ENCODE results near the gene ANO9.

ANO9 gene, protein sequence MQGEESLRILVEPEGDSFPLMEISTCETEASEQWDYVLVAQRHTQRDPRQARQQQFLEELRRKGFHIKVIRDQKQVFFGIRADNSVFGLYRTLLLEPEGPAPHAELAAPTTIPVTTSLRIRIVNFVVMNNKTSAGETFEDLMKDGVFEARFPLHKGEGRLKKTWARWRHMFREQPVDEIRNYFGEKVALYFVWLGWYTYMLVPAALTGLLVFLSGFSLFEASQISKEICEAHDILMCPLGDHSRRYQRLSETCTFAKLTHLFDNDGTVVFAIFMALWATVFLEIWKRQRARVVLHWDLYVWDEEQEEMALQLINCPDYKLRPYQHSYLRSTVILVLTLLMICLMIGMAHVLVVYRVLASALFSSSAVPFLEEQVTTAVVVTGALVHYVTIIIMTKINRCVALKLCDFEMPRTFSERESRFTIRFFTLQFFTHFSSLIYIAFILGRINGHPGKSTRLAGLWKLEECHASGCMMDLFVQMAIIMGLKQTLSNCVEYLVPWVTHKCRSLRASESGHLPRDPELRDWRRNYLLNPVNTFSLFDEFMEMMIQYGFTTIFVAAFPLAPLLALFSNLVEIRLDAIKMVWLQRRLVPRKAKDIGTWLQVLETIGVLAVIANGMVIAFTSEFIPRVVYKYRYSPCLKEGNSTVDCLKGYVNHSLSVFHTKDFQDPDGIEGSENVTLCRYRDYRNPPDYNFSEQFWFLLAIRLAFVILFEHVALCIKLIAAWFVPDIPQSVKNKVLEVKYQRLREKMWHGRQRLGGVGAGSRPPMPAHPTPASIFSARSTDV

DNA sequence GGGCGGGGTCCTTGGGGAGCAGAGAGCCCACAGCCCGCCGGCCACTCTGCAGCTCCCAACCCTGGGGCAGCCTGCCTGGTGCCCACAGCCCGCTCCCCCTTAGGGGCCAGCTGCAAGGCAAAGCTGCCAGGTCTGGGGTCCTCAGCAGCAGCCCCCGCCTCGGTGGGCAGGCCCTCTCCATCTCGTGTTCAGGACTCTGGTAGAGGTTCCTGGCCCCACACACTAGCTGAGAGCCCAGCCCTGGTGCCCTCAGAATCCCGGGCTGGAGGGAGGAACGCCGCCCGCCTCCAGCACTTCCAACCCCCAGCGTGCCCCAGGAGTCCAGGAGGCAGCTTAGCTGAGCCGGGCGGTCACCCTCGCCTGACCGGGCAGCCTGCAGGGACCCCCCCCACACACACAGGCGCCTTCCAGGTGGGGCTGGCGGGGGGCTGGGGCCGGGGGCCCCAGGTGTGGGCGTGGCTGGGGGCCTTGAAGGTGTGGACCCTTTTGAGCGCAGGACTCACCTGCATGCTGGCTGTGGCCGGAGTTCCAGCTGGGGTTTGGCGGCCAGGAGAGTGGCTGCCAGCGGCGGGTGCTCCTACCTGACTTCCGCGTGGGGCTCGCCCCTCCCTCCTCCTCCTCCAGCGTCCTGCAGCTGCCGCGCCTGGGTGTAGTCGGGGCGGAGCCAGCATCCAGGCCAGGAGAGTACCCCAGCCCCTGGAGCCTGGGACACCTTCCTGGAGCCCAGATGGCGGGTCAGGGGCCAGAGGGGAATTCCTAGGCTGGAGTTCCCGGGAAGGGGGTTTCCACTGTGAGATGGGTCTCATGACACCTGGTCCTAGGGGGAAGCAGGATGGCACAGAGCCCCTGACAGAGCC, at the start of gene ANO9:
Gene ANO9, minus strand, starts transcription at position 594 of the 857 bp plus-strand sequence. Its CDS starts 85 bp downstream, at position 509.
- DNase-seq = no peak

- DNase-seq = no peak
These were observed 49.5 kb upstream of the ANO9 start for GRCh38 chr11:491358-491757.

- no peak for DNase-seq
These were observed 49.1 kb upstream of the ANO9 start for GRCh38 chr11:490930-491260.

DNA sequence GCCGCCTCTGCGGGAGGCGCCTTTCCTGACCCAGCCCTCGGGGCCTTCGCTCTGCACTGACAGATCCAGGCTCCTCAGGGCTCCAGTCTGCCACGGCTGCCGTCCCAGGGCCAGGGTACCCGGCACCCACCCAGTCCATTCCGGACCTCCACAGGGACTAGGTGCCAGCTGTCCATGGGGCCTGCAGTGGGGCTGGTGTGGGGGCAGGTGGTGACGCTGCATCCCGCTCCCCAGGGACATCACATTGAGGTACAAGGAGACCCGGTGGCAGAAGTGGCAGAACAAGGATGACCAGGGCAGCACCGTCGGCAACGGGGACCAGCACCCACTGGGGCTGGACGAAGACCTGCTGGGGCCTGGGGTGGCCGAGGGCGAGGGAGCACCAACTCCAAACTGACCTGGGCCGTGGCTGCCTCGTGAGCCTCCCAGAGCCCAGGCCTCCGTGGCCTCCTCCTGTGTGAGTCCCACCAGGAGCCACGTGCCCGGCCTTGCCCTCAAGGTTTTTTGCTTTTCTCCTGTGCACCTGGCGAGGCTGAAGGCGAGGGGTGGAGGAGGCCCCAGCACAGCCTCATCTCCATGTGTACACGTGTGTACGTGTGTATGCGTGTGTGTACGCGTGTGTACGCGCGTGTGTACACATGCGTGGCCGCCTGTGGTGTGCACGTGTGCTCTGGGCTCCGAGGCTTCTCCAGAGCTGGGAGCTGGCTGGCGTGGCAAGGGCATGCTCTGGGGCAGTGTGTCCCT, 48.5 kb upstream of the ANO9 start:
- DNase-seq = no peak

- DNase-seq = no peak
These were observed 47.9 kb upstream of the ANO9 start for GRCh38 chr11:489610-490185.

DNA sequence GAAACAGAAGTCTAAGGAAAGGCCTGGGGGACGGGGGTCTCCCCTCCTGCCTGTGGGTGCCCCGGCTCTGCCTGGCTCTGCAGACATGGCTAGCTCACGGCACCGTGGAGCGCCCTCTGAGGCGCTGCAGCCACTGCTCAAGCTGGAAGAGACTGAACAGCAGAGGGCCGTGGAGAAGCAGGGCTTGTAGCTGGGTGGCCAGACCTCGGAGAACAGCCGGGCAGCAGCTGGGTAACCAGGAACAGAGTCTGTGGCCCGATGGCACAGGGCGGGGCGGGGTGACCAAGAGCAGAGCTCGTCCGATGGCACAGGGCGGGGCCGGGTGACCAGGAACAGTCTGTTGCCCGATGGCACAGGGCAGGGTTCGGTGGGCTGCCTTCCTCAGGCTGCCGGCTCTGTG, 47.2 kb upstream of the ANO9 start:
- DNase-seq = no peak

DNA sequence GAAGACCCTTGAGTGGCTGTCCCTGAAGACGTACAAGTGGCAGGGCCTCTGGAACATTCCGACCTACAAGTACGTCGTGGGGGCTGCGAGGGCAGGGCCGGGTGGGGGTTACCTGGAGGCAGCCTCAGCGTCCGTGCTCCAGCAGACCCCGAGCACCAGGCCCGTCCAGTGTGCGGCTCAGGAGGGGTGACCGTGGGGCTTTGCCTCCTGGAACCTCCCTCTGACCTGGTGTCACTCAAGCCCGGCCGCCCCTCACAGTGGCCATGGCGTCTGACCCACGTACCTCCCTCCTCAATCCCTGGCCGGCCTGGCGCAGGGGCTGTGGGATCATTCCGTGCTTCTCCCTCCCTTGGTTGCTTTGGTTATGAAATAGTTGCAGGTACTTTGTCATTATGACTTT, 46.8 kb upstream of the ANO9 start:
- DNase-seq = no peak

GRCh38 chr11:488062-488461, 46.3 kb upstream of the ANO9 start:
- DNase-seq = no peak

GRCh38 chr11:487571-488021, 45.8 kb upstream of the ANO9 start:
- no peak for DNase-seq

DNA sequence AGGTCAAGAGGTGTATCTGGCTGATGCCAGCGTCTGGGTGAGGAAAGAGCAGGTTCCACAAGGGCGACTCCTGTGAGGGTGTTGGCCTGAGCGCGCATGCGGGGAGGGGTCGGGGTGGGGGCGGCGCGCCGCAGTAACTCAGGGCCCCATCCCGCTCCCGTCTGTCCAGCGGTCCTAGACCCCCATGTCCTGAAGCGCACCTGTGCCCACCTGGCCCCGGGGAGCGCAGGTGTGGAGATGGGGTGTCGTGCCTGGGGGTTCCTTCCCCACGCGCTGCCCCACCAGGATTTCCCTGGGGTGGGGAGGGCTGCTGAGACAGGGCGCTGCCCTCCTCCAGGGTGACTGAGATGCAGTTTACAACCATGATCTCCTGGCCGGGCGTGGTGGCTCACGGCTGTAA, 44.4 kb upstream of the ANO9 start:
- DNase-seq = no peak

GRCh38 chr11:484616-485015, 42.8 kb upstream of the ANO9 start:
- no peak for DNase-seq

- DNase-seq = no peak
These were observed 37.5 kb upstream of the ANO9 start for GRCh38 chr11:479311-479710.

DNA sequence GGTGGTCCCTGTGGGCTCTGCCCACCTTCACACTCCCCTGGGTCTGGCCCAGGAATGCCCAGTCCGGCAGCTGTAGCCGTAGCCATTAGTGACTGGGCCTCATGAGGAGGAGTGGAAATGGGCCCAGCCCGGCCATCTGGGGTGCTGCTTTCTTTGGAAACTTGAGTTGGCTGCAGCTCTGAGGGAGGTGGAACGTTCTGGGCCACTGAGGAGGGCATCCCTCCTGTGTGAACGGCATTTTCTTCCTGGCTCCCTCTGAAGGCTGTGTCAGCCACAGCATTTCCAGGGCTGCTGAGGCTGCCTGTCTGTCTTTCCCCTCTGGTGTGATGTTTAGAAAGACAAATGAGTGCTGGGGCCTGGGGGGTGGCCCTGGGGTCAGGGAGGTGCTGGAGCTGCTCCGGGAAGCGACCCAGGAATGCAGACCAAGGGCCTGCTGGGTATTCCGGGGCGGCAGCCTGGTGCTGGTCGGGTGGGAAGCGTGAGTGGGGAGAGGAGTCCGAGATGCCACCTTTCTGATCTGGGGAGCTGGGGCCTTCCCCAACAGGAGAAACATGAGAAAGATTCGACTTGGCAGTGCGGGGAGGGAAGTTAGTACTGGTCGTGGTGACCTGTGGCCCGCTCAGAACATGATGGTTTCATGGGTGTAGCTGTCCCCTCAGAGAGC, 35.4 kb upstream of the ANO9 start:
- DNase-seq = no peak

DNA sequence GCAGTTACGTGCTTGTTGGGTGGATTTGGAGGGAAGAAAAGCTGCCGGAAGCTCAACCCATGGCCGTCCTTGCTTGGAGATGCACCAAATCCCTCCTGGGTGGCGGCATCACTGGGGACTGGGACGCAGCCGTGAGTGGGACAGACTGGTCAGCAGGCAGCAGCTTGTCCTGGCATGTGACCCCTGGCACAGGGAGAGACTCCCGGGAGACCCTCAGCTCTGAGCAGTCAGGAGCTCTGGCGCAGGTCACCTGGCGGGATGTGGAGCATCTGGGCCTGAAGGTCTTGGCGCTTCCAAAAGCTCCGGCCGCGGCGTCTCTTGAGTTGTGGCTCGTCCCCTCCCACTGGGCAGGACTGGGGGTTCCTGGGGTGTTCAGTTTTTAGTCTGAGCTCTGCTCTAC, 34.6 kb upstream of the ANO9 start:
- DNase-seq = no peak

- no peak for DNase-seq
These were observed 34.1 kb upstream of the ANO9 start for GRCh38 chr11:475941-476340.

GRCh38 chr11:474914-475506, 33.2 kb upstream of the ANO9 start:
- DNase-seq = no peak

GRCh38 chr11:473962-474785, 32.4 kb upstream of the ANO9 start:
- DNase-seq = no peak

- no peak for DNase-seq
These were observed 31.6 kb upstream of the ANO9 start for GRCh38 chr11:473415-473814.

- DNase-seq = no peak
These were observed 31.0 kb upstream of the ANO9 start for GRCh38 chr11:472816-473215.

- no peak for DNase-seq
These were observed 30.5 kb upstream of the ANO9 start for GRCh38 chr11:472272-472671.
